Muscle layer of colon (tissue), 2 donors: ENCODE data around the gene KCNS1.

Experiments used
- H3K27ac ChIP-seq: one replicate; pipeline ENCODE4 v1.7.0; 2013; ENCODE audit warnings: low read depth, mild to moderate bottlenecking, low read length, moderate library complexity
- H3K27me3 ChIP-seq, 2 donors: one replicate each; pipeline ENCODE4 v1.7.0; 2013; ENCODE audit warnings: low read length in 2 of 2, mild to moderate bottlenecking in 2 of 2; ENCODE audit not compliant: insufficient read depth in 2 of 2, control insufficient read depth in 1 of 2
- H3K36me3 ChIP-seq: one replicate; pipeline ENCODE4 v1.7.0; 2013; ENCODE audit warnings: mild to moderate bottlenecking, low read length; ENCODE audit not compliant: insufficient read depth
- H3K4me1 ChIP-seq: one replicate; pipeline ENCODE4 v1.7.0; 2013; ENCODE audit warnings: mild to moderate bottlenecking, low read length; ENCODE audit not compliant: insufficient read depth
- H3K4me3 ChIP-seq, 2 donors: one replicate each; pipeline ENCODE4 v1.7.0; 2013; ENCODE audit warnings: low read length in 2 of 2, low read depth in 1 of 2, mild to moderate bottlenecking in 1 of 2, moderate library complexity in 1 of 2
- H3K9ac ChIP-seq: one replicate; pipeline ENCODE4 v1.7.0; 2013; ENCODE audit warnings: low read length
- H3K9me3 ChIP-seq: one replicate; pipeline ENCODE4 v1.7.0; 2013; ENCODE audit warnings: mild to moderate bottlenecking, low read length
- donor health status: abdominal sarcoma.
- donor health status: Adenocarcinoma of cecum.

The KCNS1 gene

DNA sequence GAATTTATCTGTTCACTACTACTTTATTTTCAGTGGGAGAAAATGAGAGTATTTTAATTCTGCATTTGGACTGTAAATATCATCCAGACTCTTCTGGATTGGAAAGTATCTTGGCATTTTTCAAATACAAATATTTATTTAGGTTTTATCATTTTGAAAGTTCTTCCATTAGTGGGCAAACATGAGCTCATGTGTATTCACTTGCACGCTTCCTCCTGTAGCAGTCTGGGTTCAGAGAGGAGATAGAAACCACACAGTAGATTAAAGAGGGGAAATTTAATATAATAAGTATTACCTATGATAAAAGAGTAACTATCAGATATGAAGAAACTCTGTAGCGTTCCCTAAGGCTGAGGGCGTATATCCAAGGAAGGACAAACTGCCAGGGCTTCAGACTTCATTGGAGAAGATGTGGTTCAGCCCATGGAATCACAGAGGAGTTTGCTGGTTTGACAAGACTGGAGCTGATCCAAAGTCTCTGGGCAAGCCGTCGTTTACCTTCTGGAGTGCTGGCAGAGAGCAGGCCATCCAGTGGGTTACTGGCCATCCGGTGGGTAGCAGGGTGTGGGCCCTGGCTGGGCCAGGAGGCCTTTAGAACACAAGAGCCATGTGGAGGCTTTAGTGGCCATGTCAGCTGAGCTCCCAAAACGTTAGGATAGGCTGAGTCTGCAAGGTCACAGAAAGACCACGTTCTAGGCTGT is 44.3 kb downstream of the KCNS1 start:
- Histone ChIP-seq H3K27me3 (no peaks in the 10 kb centered on the region), H3K4me3 (no peak overlapping the region), H3K9ac (no peak overlapping the region), H3K36me3 (peaks cover 5% of the 10 kb centered on the region), H3K9me3 (no peaks in the 10 kb centered on the region), H3K27ac (no peak overlapping the region), H3K4me1 (peaks cover 11% of the 10 kb centered on the region)

DNA sequence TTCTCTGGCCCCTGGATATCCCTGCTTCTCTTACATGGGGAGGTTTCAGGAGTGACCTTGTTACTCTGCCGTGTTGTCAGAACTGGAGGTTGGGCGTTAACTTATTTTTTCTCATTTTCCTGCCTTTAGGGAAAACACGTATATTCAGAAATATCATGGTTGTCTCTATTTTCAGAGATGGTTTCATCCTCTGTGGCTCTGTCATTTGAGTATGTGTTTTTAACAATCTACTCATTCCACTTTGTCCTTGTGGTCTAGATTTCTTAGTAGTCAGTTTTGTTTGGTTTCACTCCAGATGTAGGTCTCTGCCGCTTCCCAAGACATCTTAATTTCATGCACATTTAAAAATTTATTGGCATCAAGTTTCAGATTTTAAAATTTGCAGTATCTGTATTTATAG is 45.9 kb downstream of the KCNS1 start:
- Histone ChIP-seq H3K27ac (no peak overlapping the region), H3K4me3 (no peak overlapping the region), H3K9ac (no peak overlapping the region), H3K4me1 (peaks cover 11% of the 10 kb centered on the region), H3K27me3 (no peaks in the 10 kb centered on the region), H3K36me3 (peaks cover 5% of the 10 kb centered on the region), H3K9me3 (no peaks in the 10 kb centered on the region)

DNA sequence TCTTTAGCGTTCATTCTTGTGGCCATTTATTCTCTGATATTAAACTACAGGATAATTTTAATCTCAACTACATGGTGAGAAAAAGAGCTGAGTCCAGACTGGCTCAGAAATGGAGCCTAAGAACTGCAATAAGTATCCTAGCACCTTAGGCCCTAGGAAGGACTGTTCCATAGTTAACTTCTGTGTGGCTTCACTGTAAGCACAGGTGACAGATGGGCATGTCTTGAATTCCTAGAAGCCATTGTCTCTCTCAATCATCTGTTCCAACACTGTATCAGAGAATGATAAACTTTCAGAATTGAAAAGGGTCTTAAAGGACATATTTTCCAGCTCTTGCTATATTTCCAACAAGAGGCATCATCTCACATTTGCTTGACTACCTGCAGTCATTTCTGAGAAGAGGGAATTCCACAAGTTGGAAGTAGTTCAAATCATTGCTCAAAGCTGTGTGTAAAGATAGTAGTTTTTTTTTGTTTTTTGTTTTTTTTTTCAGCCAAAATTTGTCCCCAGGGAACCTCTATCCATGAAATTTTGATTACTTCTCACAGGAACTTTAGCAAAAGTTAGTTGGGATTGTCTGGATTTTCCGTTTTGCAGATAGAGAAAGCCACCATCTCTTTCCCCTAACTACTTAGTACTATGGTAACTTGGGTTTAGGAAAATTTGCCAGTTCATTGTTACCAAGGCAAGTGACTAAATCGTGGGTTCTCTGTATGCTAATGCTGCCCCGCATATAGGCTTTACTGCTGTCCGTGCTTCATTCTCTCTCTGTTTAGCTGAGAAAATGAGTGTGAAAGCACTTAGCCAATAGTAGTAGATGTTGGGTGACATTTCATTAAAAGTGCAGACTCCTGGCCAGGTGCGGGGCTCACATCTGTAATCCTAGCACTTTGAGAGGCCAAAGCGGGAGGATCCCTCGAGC is 47.2 kb downstream of the KCNS1 start:
- H3K9ac ChIP-seq, result no peak overlapping the region
- no peaks in the 10 kb centered on the region for H3K9me3 ChIP-seq
- H3K4me1 ChIP-seq, result peaks cover 24% of the 10 kb centered on the region
- H3K36me3 ChIP-seq, result peaks cover 5% of the 10 kb centered on the region
- no peak overlapping the region for H3K27ac ChIP-seq
- H3K27me3 ChIP-seq, result no peaks in the 10 kb centered on the region
- H3K4me3 ChIP-seq, result no peak overlapping the region

DNA sequence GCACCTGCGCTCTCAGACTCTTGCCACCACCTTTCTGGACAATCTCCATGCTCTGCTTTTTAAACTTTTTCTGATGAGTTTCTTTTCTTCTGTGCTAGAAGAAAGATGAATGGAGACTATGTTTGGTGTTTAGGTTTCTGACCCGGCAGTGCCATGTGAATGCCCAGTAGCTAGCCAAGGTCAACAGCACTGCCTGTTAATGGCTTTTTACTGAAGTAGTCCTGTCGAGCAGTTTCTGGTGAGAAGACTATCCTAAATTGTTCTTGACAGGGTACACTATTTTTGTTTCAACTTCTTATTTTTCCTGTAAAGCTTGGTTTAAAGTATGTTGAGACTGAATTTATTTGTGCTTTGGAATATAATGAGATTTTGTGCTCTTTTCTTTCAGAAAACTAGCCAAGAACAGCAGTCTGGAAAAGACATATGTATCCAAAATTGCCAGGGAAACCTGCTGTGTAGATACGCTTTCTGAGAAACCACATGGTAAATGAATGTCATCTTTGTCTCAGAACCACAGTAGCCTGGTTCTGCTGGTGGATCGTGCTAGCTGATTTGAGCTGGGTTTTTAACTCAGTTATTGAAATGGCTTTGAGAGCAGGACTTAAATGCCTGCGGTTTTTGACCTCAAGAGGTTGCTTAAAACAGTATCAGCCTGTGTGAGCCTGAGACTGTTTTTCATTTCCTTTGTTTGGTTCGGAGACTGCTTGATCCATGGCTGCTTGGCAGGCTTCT is 48.1 kb downstream of the KCNS1 start:
- H3K9ac ChIP-seq, result no peak overlapping the region
- no peaks in the 10 kb centered on the region for H3K27me3 ChIP-seq
- no peak overlapping the region for H3K27ac ChIP-seq
- H3K4me1 ChIP-seq, result peaks cover 24% of the 10 kb centered on the region
- no peak overlapping the region for H3K4me3 ChIP-seq
- H3K9me3 ChIP-seq, result no peaks in the 10 kb centered on the region
- H3K36me3 ChIP-seq, result peaks cover 5% of the 10 kb centered on the region

DNA sequence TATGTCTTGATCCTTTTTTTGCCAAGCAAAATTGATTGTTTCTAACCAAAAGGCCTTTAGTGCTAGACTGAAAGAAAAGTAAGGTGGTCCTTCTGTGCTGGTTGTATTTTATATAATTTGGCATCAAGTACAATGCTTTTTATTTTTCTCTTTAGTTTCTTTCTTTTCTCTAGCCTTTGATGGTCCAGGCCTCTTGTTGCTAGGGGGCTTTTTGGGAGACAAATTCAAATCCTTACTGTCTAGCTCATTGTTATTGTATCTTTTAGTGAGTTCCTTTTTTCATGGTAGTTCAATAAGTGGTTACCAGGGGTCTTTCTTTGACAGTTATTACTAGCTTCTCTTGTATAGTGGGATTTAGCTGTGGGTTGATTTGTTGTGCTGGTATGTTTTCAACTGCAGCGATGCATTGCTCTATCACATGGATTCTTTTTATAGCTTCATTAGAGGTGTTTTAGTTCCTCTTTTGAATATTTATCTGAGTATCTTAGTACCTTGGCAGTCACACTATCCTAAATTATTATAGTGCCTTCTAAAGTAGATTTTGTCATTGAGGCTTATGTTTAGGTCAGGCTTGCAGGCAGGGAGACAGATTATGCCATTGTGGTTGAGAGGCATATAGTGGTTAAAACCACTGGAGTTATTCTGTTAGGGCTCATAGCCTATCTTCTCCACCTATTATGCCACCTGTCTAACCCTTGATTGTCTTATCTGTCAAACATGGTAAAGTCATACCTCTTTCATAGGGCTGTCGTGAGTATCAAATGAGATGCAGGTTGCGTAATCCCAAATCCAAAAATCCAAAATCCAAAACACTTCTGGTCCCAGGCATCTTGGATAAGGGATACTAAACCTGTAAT is 49.5 kb downstream of the KCNS1 start:
- H3K36me3 ChIP-seq, result no peaks in the 10 kb centered on the region

DNA sequence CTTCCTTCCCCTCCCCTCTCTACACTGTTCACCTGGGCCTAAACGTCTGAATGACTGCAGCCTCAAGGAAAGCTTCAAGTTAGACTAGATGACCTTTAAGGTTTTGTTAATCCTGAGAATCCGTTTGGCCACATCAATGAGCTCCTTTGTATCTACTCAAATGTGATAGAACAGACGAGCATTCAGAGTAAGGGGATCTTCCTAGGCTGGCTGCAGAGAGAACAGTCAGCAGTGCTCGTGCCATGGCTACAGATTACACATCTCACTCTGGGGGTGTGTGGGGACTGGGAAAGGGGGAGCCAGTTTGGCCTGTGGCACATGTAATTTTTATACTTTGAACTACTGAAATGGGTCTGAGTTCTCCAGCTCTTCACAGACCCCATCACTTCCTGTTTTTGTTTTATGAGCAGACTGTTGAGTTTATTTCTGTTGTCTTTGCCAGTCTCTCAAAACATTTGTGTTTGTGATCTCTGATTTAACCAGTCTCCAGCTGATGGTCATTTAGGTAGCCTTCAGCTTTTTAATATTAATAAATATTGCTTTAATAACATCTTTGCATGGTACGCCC is 50.9 kb downstream of the KCNS1 start:
- no peak overlapping the region for H3K4me3 ChIP-seq
- no peak overlapping the region for H3K9ac ChIP-seq
- H3K4me1 ChIP-seq, result peaks cover 24% of the 10 kb centered on the region
- H3K9me3 ChIP-seq, result no peaks in the 10 kb centered on the region
- no peaks in the 10 kb centered on the region for H3K36me3 ChIP-seq
- H3K27me3 ChIP-seq, result no peaks in the 10 kb centered on the region
- H3K27ac ChIP-seq, result no peak overlapping the region

More for the DNA sequence above, 49.5 kb downstream of the KCNS1 start:
- no peak overlapping the region for H3K9ac ChIP-seq
- no peaks in the 10 kb centered on the region for H3K9me3 ChIP-seq
- peaks cover 24% of the 10 kb centered on the region for H3K4me1 ChIP-seq
- H3K27ac ChIP-seq, result no peak overlapping the region
- no peak overlapping the region for H3K4me3 ChIP-seq
- H3K27me3 ChIP-seq, result no peaks in the 10 kb centered on the region

DNA sequence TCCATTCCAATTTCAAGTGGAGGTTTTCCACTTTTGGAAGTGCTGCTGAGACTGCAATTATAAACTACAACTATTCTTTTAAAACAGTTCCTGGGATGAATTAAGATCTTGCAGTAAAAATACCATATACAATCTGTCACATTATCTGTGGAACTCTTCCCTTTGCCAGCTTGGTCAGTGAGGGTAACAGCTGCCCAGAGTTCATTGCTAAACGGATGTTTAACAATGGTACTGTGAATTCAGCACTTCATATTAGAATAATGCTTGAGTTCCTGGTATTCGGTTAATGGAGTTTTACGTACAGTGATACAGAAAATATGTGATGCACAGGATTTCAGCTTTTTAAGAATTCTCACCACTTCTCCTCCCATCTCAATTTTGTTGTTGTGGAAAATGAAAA is 51.5 kb downstream of the KCNS1 start:
- no peaks in the 10 kb centered on the region for H3K27me3 ChIP-seq
- no peak overlapping the region for H3K4me3 ChIP-seq
- no peak overlapping the region for H3K27ac ChIP-seq
- no peaks in the 10 kb centered on the region for H3K9me3 ChIP-seq
- no peak overlapping the region for H3K9ac ChIP-seq
- no peaks in the 10 kb centered on the region for H3K36me3 ChIP-seq
- H3K4me1 ChIP-seq, result peaks cover 24% of the 10 kb centered on the region

DNA sequence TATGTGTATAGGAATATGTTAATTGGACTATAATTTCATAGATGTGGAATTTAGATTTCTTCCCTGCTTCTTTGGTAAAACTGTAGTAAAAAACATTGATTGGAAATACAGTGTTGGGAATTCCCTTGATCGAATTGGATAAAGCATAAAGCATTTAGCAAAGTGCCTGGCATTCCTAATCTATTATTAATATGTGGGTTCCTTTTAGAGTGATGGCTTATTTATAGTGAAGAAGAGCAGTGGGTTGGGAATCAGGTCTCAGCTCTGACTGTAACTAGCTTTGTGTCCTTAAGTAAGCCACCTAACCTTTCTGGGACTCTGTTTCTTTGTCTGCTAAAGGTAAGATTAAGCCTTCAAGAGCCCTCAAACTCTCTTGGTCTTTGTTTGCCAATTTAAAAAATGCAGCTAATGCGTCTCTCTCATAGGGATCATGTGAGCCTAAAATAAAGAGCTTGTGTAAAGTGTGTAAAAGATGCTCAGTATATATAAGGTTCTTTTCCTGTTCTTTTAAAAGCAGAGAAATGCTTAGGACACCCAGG is 53.3 kb downstream of the KCNS1 start:
- Histone ChIP-seq H3K27ac (no peak overlapping the region), H3K9ac (no peak overlapping the region), H3K4me1 (peaks cover 14% of the 10 kb centered on the region), H3K9me3 (no peaks in the 10 kb centered on the region), H3K27me3 (no peaks in the 10 kb centered on the region), H3K36me3 (no peaks in the 10 kb centered on the region), H3K4me3 (no peak overlapping the region)

DNA sequence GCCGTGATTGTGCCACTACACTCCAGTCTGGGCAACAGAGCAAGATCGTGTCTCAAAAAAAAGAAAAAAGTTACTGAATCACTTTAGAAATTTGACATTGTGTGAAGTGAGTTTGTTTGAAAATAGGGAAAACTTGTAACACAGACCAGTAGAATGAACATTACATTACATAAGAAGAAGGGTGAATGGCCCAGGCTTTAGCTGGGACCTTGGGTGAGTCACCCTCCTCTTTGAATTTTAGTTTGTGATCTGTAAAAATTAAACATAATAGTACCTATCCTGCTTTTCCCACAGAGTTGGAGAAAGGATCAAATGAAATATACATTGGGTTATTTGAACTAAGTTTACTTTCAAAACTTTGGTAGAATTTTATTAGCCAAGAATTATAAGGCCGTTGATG is 56.3 kb downstream of the KCNS1 start:
- Histone ChIP-seq H3K27ac (no peak overlapping the region), H3K9me3 (no peaks in the 10 kb centered on the region), H3K36me3 (no peaks in the 10 kb centered on the region), H3K9ac (no peak overlapping the region), H3K4me3 (no peak overlapping the region), H3K4me1 (peaks cover 9% of the 10 kb centered on the region), H3K27me3 (no peaks in the 10 kb centered on the region)

DNA sequence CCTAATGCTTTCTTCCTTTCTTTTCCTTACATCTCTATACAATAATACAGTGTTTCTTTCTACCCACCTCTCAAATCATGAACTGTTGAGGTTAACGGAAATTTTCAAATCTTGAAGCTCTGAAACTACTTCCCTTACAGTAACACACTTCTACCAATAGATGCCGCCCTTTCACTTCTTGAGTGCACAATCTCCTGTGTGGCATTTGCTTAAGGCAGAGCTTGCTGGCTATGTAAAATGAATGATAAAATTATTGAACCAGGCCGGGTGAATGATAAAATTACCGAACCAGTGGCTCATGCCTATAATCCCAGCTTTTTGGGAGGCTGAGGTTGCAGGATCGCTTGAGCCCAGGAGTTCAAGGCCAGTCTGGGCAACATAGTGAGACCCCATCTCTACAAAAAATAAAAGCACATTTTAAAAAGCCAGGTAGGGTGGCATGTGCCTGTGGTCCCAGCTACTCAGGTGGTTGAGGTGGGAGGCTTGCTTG is 56.8 kb downstream of the KCNS1 start:
- H3K36me3 ChIP-seq, result no peaks in the 10 kb centered on the region
- no peak overlapping the region for H3K27ac ChIP-seq
- H3K4me1 ChIP-seq, result peaks cover 4% of the 10 kb centered on the region

More for the DNA sequence above, 56.8 kb downstream of the KCNS1 start:
- no peaks in the 10 kb centered on the region for H3K9me3 ChIP-seq
- H3K4me3 ChIP-seq, result no peak overlapping the region
- no peak overlapping the region for H3K9ac ChIP-seq
- no peaks in the 10 kb centered on the region for H3K27me3 ChIP-seq
